ENCODE results near the gene PTPRU. TPM values are rescaled to one million over a fixed set of nuclear protein-coding genes. Genes with fewer than 3 reads are reported as not detected.

The PTPRU gene
- total RNA-seq, 1 experiment from 2014 or later: 31.4 TPM

DNA sequence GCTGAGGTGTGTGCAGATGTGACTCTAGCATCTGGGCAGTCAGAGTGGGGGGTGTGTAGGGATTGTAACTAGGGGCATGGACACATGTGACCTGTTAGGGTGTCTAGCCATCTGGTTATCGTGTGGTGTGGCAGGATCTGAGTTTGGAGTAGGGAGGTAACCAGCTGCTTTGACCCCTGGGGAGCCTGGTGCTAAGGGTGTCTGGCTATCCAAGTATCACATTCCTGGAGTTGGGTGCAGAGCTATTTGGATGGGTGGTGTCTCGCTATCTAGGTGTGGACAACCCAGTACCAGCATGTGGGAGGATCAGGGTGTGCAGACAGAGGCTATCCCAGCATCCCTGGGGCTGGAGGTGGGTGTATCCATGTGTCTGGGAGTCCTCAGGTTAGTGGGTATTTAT lies 4.7 kb downstream of the PTPRU start:
- DNase-seq: no peak
- H3K9me2 ChIP-seq (ENCODE audit: insufficient read depth): no peaks in the 10 kb centered on the region
- H3K27me3 ChIP-seq (ENCODE audit: insufficient read depth, low read depth): no peaks in the 10 kb centered on the region
- peaks cover 11% of the 10 kb centered on the region for H3F3A ChIP-seq (ENCODE audit: insufficient read depth, low read depth)
- no peak for TF ChIP-seq EZH2 (IDR thresholded peaks at IDR 0.05; ENCODE audit: low read depth)
- TF ChIP-seq, protein P1, sequence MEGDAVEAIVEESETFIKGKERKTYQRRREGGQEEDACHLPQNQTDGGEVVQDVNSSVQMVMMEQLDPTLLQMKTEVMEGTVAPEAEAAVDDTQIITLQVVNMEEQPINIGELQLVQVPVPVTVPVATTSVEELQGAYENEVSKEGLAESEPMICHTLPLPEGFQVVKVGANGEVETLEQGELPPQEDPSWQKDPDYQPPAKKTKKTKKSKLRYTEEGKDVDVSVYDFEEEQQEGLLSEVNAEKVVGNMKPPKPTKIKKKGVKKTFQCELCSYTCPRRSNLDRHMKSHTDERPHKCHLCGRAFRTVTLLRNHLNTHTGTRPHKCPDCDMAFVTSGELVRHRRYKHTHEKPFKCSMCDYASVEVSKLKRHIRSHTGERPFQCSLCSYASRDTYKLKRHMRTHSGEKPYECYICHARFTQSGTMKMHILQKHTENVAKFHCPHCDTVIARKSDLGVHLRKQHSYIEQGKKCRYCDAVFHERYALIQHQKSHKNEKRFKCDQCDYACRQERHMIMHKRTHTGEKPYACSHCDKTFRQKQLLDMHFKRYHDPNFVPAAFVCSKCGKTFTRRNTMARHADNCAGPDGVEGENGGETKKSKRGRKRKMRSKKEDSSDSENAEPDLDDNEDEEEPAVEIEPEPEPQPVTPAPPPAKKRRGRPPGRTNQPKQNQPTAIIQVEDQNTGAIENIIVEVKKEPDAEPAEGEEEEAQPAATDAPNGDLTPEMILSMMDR (conservative IDR thresholded peaks at IDR 0.05): no peak
- no peak overlapping the region for H3K27ac ChIP-seq
- no TSS peak for BruUV-seq (replicated peaks)
- no peaks in the 10 kb centered on the region for H4K20me1 ChIP-seq (ENCODE audit: insufficient read depth)
- H3K4me1 ChIP-seq (replicated peaks; ENCODE audit: insufficient read depth): peaks cover 20% of the 10 kb centered on the region
- H3K4me2 ChIP-seq: no peak overlapping the region
- CTCF ChIA-PET: interaction anchor here (0.6 kb wide), 1 partner anchor 38 kb away, joined by 3 read pairs; no protein-coding TSS in a partner anchor
- H3K79me2 ChIP-seq (ENCODE audit: low read depth): peaks cover 39% of the 10 kb centered on the region
- H2AFZ ChIP-seq: no peak overlapping the region
- H3K4me3 ChIP-seq: no peak overlapping the region
- intact Hi-C loops (cut with micrococcal nuclease; ENCODE audit: unreplicated experiment): no loop called here
- POLR2A ChIA-PET (ENCODE audit: unreplicated experiment): no interaction called here
- H3K9me3 ChIP-seq (ENCODE audit: insufficient read depth, low read depth): no peaks in the 10 kb centered on the region
- H3K36me3 ChIP-seq (ENCODE audit: low read depth): no peaks in the 10 kb centered on the region

DNA sequence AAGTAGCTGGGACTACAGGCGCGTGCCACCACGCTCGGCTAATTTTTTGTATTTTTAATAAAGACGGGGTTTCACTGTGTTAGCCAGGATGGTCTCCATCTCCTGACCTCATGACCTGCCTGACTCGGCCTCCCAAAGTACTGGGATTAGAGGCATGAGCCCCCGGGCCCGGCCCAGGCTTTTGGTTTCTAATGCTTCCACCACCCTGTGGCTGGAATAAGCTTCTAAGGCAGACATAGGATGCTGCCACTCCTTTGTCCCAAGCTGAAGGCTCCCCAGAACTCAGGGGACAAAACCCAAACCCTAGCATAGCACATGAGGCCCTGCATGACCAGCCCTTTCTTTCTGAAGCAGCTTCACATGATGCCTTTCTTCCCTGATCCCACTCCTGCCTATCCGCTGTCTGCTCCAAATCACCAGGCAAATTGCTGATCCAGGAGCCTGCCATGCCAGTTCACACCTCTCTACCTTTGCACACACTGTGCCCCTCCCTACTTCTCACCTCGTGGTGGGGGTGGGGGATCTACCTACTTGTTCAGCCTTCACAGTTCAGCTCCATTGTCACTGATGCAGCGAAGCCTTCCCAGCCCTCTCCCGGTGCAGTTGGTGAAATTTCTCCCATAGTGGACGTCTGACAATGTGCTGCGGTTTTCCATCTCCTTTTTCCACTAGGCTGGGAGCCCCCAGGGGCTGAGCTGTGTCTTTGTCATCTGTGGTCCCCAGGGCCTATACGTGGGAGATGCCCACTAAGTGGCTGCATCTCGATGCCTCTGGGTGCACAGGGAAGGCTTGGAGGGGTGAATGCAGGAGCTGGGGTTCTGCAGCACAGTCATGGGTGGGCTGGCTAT lies 6.9 kb downstream of the PTPRU start:
- TF ChIP-seq EZH2 (IDR thresholded peaks at IDR 0.05; ENCODE audit: low read depth): no peak
- TF ChIP-seq, protein P1 (conservative IDR thresholded peaks at IDR 0.05): no peak
- peaks cover 27% of the 10 kb centered on the region for H3K4me1 ChIP-seq (replicated peaks; ENCODE audit: insufficient read depth)
- no peaks in the 10 kb centered on the region for H3K9me3 ChIP-seq (ENCODE audit: insufficient read depth, low read depth)
- no peaks in the 10 kb centered on the region for H3K36me3 ChIP-seq (ENCODE audit: low read depth)
- H3F3A ChIP-seq (ENCODE audit: insufficient read depth, low read depth): peaks cover 11% of the 10 kb centered on the region
- H3K79me2 ChIP-seq (ENCODE audit: low read depth): peaks cover 48% of the 10 kb centered on the region
- no peak overlapping the region for H3K4me2 ChIP-seq
- CTCF ChIA-PET: interaction anchor here (0.6 kb wide), 1 partner anchor 55 kb away, joined by 4 read pairs; no protein-coding TSS in a partner anchor
- no peak overlapping the region for H2AFZ ChIP-seq
- H4K20me1 ChIP-seq (ENCODE audit: insufficient read depth): no peaks in the 10 kb centered on the region
- POLR2A ChIA-PET (ENCODE audit: unreplicated experiment): interaction anchor here (0.7 to 0.8 kb wide), 3 partner anchors 59 to 702 kb away, joined by 3 read pairs; no protein-coding TSS in a partner anchor
- no peak overlapping the region for H3K27ac ChIP-seq
- H3K9me2 ChIP-seq (ENCODE audit: insufficient read depth): no peaks in the 10 kb centered on the region
- no TSS peak for BruUV-seq (replicated peaks)
- no peak overlapping the region for H3K4me3 ChIP-seq
- DNase-seq: no peak
- H3K27me3 ChIP-seq (ENCODE audit: insufficient read depth, low read depth): no peaks in the 10 kb centered on the region
- intact Hi-C loops (cut with micrococcal nuclease; ENCODE audit: unreplicated experiment): no loop called here

DNA sequence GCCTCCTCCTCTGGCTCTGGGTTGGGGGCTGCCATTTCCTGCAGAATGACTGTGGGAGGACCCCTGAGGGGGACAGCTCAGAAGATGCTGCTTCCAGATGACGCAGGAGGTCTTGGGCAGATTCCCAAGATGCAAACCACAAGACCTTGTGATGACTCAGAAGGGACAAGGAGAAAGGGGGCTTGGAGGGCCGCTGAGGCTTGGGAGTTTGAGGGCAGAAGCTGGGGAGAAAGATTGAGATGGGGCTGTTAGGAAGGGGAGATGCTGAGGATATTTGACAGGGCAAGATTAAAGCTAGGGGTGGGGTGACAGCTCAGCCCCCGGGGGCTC lies 7.5 kb downstream of the PTPRU start:
- no peak for TF ChIP-seq EZH2 (IDR thresholded peaks at IDR 0.05; ENCODE audit: low read depth)
- TF ChIP-seq, protein P1 (conservative IDR thresholded peaks at IDR 0.05): no peak
- H3K27ac ChIP-seq: no peak overlapping the region
- DNase-seq: no peak
- H3K4me1 ChIP-seq (replicated peaks; ENCODE audit: insufficient read depth): peaks cover 27% of the 10 kb centered on the region
- POLR2A ChIA-PET (ENCODE audit: unreplicated experiment): no interaction called here
- no peaks in the 10 kb centered on the region for H4K20me1 ChIP-seq (ENCODE audit: insufficient read depth)
- no peaks in the 10 kb centered on the region for H3K9me2 ChIP-seq (ENCODE audit: insufficient read depth)
- no peak overlapping the region for H3K4me3 ChIP-seq
- peaks cover 48% of the 10 kb centered on the region for H3K79me2 ChIP-seq (ENCODE audit: low read depth)
- no peaks in the 10 kb centered on the region for H3K9me3 ChIP-seq (ENCODE audit: insufficient read depth, low read depth)
- H3K27me3 ChIP-seq (ENCODE audit: insufficient read depth, low read depth): no peaks in the 10 kb centered on the region
- H3K4me2 ChIP-seq: no peak overlapping the region
- intact Hi-C loops (cut with micrococcal nuclease; ENCODE audit: unreplicated experiment): no loop called here
- BruUV-seq (replicated peaks): no TSS peak
- no peaks in the 10 kb centered on the region for H3K36me3 ChIP-seq (ENCODE audit: low read depth)
- CTCF ChIA-PET: no interaction called here
- peaks cover 6% of the 10 kb centered on the region for H3F3A ChIP-seq (ENCODE audit: insufficient read depth, low read depth)
- no peak overlapping the region for H2AFZ ChIP-seq

Measured in PC-9 (cell line).